Right cardiac atrium (tissue), 5 donors: ENCODE data around the gene BUD23. TPM values are rescaled to one million over a fixed set of nuclear protein-coding genes. Genes with fewer than 3 reads are reported as not detected.
"Not testable (repeated sequence)": the region's sequence is repeated elsewhere in the genome, so short reads cannot be mapped to it uniquely, and the experiment has no call there.

Experiments
- ATAC-seq, 2 donors: fragments of 200-7000 bp; cut with Tn5 transposase; one replicate each; pipeline versions ENCODE4 v1.8.0 to v1.9.1; 2020; ENCODE audit warnings: moderate library complexity in 2 of 2, mild to moderate bottlenecking in 1 of 2
- DNase-seq, 3 donors: peaks; one replicate each; pipeline ENCODE4 v3.0.0-alpha.2; 2020
- H3K27ac ChIP-seq: one replicate; pipeline ENCODE4 v1.5.1; 2013; ENCODE audit warnings: mild to moderate bottlenecking, low read length, control low read depth, moderate library complexity
- H3K27me3 ChIP-seq: one replicate; pipeline ENCODE4 v1.6.1; 2013; ENCODE audit not compliant: control insufficient read depth, insufficient read depth
- H3K4me1 ChIP-seq: one replicate; pipeline ENCODE4 v1.6.1; 2013; ENCODE audit warnings: low read length; ENCODE audit not compliant: control insufficient read depth, insufficient read depth
- H3K4me3 ChIP-seq: one replicate; pipeline ENCODE4 v1.5.1; 2013; ENCODE audit warnings: low read length, control low read depth
- H3K9me3 ChIP-seq: one replicate; pipeline ENCODE4 v1.6.1; 2013; ENCODE audit warnings: low read length; ENCODE audit not compliant: control insufficient read depth
- WGBS: extraction: QIAGEN DNeasy Blood & Tissue Kit; methylation state at CpG from one replicate; pipeline ENCODE4 v1.1.7; 2013; 5-methylcytosine and 5-hydroxymethylcytosine counted together
- intact Hi-C, 4 donors: fragments of 100-400 bp; cut with DNase I; formaldehyde crosslinking; loops; one replicate each; pipeline versions ENCODE4 v1.11.0 to v1.14.0; 2022 to 2023
- polyA plus RNA-seq: library from polyadenylated mRNA; stranded (reverse); fragments of 200-250 nt; gene quantifications from one replicate; pipeline ENCODE4 v1.2.3, GENCODE V29; 2013
- total RNA-seq, 4 donors: library from RNA; stranded (reverse); fragmentation: NEBNext Ultra II Directional; extraction: Animal tissue kit (Norgen Biotek cat#: 25700); gene quantifications; one replicate each; pipeline ENCODE4 v1.2.1, GENCODE V29; 2021
- donor health status: healthy with polysubstance abuse.
- donor health status: DM: no; HTN: yes; CAD: no.
- donor health status: DM: no; HTN: no; CAD: no.
- donor health status: DM: no; HTN: yes; CAD: no; lungs with severe emphysema.
- donor health status: DM: yes; HTN: yes; CAD: no.

Gene BUD23
- total and polyA plus RNA-seq, 5 donors = 53.0 to 97.5 (median 63.5) TPM

- Histone ChIP-seq H3K9me3 (no peaks in the 10 kb centered on the region), H3K27me3 (no peaks in the 10 kb centered on the region), H3K27ac (no peak overlapping the region), H3K4me1 (no peaks in the 10 kb centered on the region), H3K4me3 (no peak overlapping the region)
- DNase-seq = peak in 1 of 3 donors; percentile 41
- WGBS = 93% methylated on average over 16 of the region's 16 CpGs
- ATAC-seq = no peak
- intact Hi-C loops = no loop called here
Measured at GRCh38 chr7:73708961-73709549, 25.7 kb downstream of the BUD23 start.

GRCh38 chr7:73712773-73713172 is 29.4 kb downstream of the BUD23 start:
- Histone ChIP-seq H3K4me3 (no peak overlapping the region), H3K27ac (no peak overlapping the region), H3K27me3 (no peaks in the 10 kb centered on the region), H3K9me3 (no peaks in the 10 kb centered on the region), H3K4me1 (no peaks in the 10 kb centered on the region)
- DNase-seq = no peak
- intact Hi-C loops = no loop called here
- no peak for ATAC-seq
- WGBS = 83% methylated on average over 1 of the region's 1 CpG

- ATAC-seq, DNase-seq, H3K4me3 ChIP-seq, H3K9me3 ChIP-seq, H3K27me3 ChIP-seq, H3K4me1 ChIP-seq, intact Hi-C loops, H3K27ac ChIP-seq: not testable (repeated sequence)
- WGBS = 95% methylated on average over 6 of the region's 6 CpGs
Measured at GRCh38 chr7:73713319-73713718, 29.9 kb downstream of the BUD23 start.

- ATAC-seq (no peak), DNase-seq (peak in 1 of 3 donors; percentile 40)
- WGBS = 68% methylated on average over 16 of the region's 16 CpGs
- Histone ChIP-seq H3K9me3 (no peaks in the 10 kb centered on the region), H3K27ac (no peak overlapping the region), H3K4me3 (no peak overlapping the region), H3K4me1 (no peaks in the 10 kb centered on the region), H3K27me3 (no peaks in the 10 kb centered on the region)
- intact Hi-C loops = no loop called here
Measured at GRCh38 chr7:73715648-73716317, 32.4 kb downstream of the BUD23 start.

- ATAC-seq (no peak), DNase-seq (no peak)
- Histone ChIP-seq H3K4me1 (no peaks in the 10 kb centered on the region), H3K4me3 (no peak overlapping the region), H3K9me3 (no peaks in the 10 kb centered on the region), H3K27me3 (no peaks in the 10 kb centered on the region), H3K27ac (no peak overlapping the region)
- WGBS = 70% methylated on average over 4 of the region's 4 CpGs
- intact Hi-C loops = no loop called here
Measured at GRCh38 chr7:73716318-73716890, 33.0 kb downstream of the BUD23 start.

GRCh38 chr7:73717025-73717807 is 33.8 kb downstream of the BUD23 start:
- no peak for ATAC-seq
- Histone ChIP-seq H3K27ac (no peak overlapping the region), H3K27me3 (no peaks in the 10 kb centered on the region), H3K4me3 (no peak overlapping the region), H3K9me3 (no peaks in the 10 kb centered on the region), H3K4me1 (no peaks in the 10 kb centered on the region)
- intact Hi-C loops = no loop called here
- 68% methylated on average over 13 of the region's 13 CpGs for WGBS
- DNase-seq = peak in 2 of 3 donors; percentile 53 to 79

- intact Hi-C loops = no loop called here
- no peak for ATAC-seq
- Histone ChIP-seq H3K27me3 (no peaks in the 10 kb centered on the region), H3K27ac (no peak overlapping the region), H3K4me3 (no peak overlapping the region), H3K9me3 (no peaks in the 10 kb centered on the region), H3K4me1 (no peaks in the 10 kb centered on the region)
- DNase-seq = peak in 2 of 3 donors; percentile 67
- WGBS = 66% methylated on average over 10 of the region's 10 CpGs
Measured at GRCh38 chr7:73717991-73718405, 34.6 kb downstream of the BUD23 start.

- Histone ChIP-seq H3K4me3 (peak overlapping the region; percentile 83), H3K9me3 (no peaks in the 10 kb centered on the region), H3K4me1 (no peaks in the 10 kb centered on the region), H3K27ac (no peak overlapping the region), H3K27me3 (no peaks in the 10 kb centered on the region)
- ATAC-seq (no peak), DNase-seq (peak in 1 of 3 donors; percentile 30)
- intact Hi-C loops = no loop called here
- WGBS = 51% methylated on average over 9 of the region's 9 CpGs
Measured at GRCh38 chr7:73718438-73718881, 35.1 kb downstream of the BUD23 start.

- ATAC-seq (peak; percentile 78 to 86), DNase-seq (peak; percentile 77 to 91 (median 89))
- H3K4me3 ChIP-seq = peak within 1 kb of the TSS; percentile 83
- H3K9me3 ChIP-seq = no peaks in the 10 kb centered on the region
- intact Hi-C loops = no loop called here
- WGBS = 1% methylated on average over 96 of the region's 96 CpGs
- no peaks in the 10 kb centered on the region for H3K27me3 ChIP-seq
- H3K4me1 ChIP-seq = no peaks in the 10 kb centered on the region
- no peak within 1 kb of the TSS for H3K27ac ChIP-seq
Measured at GRCh38 chr7:73718905-73719805, 35.8 kb downstream of the BUD23 start, which contains the start of gene STX1A. STX1A (minus strand) TSS chr7:73719669; CDS start chr7:73719631, 38 bp downstream.

- ATAC-seq (no peak), DNase-seq (no peak)
- no peak overlapping the region for H3K27ac ChIP-seq
- WGBS = 10% methylated on average over 16 of the region's 16 CpGs
- intact Hi-C loops = no loop called here
- peak overlapping the region; percentile 83 for H3K4me3 ChIP-seq
- H3K27me3 ChIP-seq = no peaks in the 10 kb centered on the region
- no peaks in the 10 kb centered on the region for H3K4me1 ChIP-seq
- no peaks in the 10 kb centered on the region for H3K9me3 ChIP-seq
Measured at GRCh38 chr7:73719806-73720169, 36.4 kb downstream of the BUD23 start.
